Osteocyte (in vitro differentiated cells): ENCODE data around the gene COL23A1. TPM values are rescaled to one million over a fixed set of nuclear protein-coding genes. Genes with fewer than 3 reads are reported as not detected.

Experiments
- DNase-seq: peaks from one replicate; pipeline ENCODE4 v3.0.0; 2021; ENCODE audit warnings: mixed read lengths; ENCODE audit not compliant: unreplicated experiment; ENCODE audit errors: extremely low spot score
- H3K27ac Mint-ChIP-seq: one replicate; pipeline ENCODE4 v1.8.0; 2021; ENCODE audit warnings: mild to moderate bottlenecking, mixed read lengths; ENCODE audit not compliant: unreplicated experiment
- H3K27me3 Mint-ChIP-seq: one replicate; pipeline ENCODE4 v1.8.0; 2021; ENCODE audit warnings: mixed read lengths; ENCODE audit not compliant: unreplicated experiment
- H3K36me3 Mint-ChIP-seq: one replicate; pipeline ENCODE4 v1.8.0; 2021; ENCODE audit warnings: mixed read lengths; ENCODE audit not compliant: unreplicated experiment
- H3K4me1 Mint-ChIP-seq: one replicate; pipeline ENCODE4 v1.8.0; 2021; ENCODE audit warnings: mixed read lengths; ENCODE audit not compliant: unreplicated experiment
- H3K4me3 Mint-ChIP-seq: one replicate; pipeline ENCODE4 v1.8.0; 2021; ENCODE audit warnings: mild to moderate bottlenecking, moderate library complexity, mixed read lengths; ENCODE audit not compliant: unreplicated experiment
- H3K9me3 Mint-ChIP-seq: one replicate; pipeline ENCODE4 v1.8.0; 2021; ENCODE audit warnings: mixed read lengths; ENCODE audit not compliant: unreplicated experiment
- CTCF ChIP-seq: fragments of 200-600 bp; sonication (generic); IDR thresholded peaks from 2 replicates; pipeline ENCODE4 v1.5.0; 2021; ENCODE audit warnings: antibody characterized with exemption, mild to moderate bottlenecking, moderate library complexity
- total RNA-seq: library from RNA; stranded (reverse); gene quantifications from 2 replicates; pipeline ENCODE4 v1.2.1, GENCODE V29; 2021

COL23A1 gene
- total RNA-seq, 1 donor from 2014 or later = not detected

DNA sequence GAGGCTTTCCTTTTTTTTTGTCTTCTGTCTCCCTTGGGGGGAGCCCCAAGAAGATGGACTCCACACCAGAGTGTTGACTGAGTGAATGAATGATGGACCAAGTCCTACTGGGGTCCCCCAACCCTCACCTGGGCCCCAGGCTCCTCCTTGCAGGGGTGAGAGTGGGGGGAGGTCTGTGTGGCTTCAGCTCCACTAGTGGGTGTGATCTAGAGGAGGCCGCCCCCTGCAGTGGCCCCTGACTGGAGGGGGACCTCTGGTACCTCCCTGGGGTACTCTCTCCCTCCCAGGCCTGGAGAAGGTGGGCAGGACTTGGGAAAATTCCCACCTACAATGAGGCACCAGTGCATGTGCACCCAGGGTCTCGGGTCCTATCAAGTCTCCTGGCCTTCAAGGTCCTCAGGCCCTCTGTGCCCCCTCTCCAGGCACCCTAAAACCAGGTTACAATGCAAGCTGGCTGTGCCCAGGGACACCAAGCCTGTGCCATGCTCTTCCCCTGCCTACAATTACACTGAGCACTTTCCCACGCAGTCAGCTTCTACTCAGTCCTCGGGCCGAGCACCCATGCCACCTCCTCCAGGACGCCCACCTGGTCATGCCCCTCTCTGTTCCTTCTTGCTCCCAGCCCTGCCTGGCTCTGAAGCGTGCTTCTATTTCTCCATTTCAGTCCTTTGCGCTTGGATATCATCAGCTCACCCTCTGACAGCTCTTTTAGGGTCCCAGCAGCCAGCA, 240.4 kb downstream of the COL23A1 start:
- H3K4me3 Mint-ChIP-seq = no peak overlapping the region
- no peak for TF ChIP-seq CTCF
- H3K9me3 Mint-ChIP-seq = no peaks in the 10 kb centered on the region
- H3K27ac Mint-ChIP-seq = no peak overlapping the region
- H3K36me3 Mint-ChIP-seq = no peaks in the 10 kb centered on the region
- peaks cover 11% of the 10 kb centered on the region for H3K4me1 Mint-ChIP-seq
- peaks cover 5% of the 10 kb centered on the region for H3K27me3 Mint-ChIP-seq
- DNase-seq = no peak

DNA sequence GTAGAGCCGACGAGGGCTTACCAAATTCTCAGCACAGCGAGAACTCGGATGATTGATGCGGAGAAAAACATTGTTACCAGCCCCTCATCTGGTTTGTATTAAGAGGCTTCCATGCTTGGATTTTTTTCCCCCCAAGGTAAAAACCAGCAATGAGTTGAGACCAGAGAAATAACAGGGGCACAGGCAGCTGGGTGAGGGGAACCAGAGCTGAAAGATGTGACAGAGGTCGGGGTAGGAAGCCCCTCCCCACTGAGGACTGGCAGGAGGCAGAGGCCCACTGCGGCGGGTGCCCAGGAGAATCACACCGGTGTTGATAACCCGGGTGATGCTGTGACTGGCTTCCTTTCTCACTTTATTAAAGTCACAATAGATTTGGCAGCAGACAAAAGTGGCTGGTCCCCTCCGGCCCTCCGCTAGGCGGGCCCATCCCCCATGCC, 241.1 kb downstream of the COL23A1 start:
- Mint-ChIP-seq H3K36me3 (no peaks in the 10 kb centered on the region), H3K9me3 (no peaks in the 10 kb centered on the region), H3K4me3 (no peak overlapping the region), H3K27me3 (peaks cover 5% of the 10 kb centered on the region), H3K4me1 (peaks cover 11% of the 10 kb centered on the region), H3K27ac (no peak overlapping the region)
- TF ChIP-seq CTCF = no peak
- no peak for DNase-seq

GRCh38 chr5:178348356-178349074, 241.7 kb downstream of the COL23A1 start:
- DNase-seq = no peak
- Mint-ChIP-seq H3K27me3 (peaks cover 5% of the 10 kb centered on the region), H3K36me3 (no peaks in the 10 kb centered on the region), H3K27ac (no peak overlapping the region), H3K4me1 (peaks cover 11% of the 10 kb centered on the region), H3K9me3 (no peaks in the 10 kb centered on the region), H3K4me3 (no peak overlapping the region)
- TF ChIP-seq CTCF = no peak

DNA sequence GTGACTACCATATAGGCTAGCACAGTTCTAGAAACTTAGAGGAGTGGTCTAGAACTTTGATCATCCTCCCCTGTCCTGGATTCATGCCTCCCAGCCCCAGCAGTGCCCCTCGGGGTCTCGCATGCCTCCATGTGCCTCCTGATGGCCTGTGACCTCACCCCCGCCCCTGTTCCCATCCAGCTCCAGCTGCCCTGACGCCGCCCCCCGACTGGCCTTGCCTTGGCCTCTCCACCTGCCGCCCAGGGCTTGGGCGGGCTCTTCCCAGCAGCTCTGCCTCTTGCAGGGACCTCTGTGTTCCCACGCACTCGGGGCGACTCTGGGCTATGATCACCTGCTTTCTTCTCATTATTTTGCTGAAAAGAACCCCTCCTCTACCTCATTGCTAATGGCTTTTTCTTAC, 242.2 kb downstream of the COL23A1 start:
- no peak overlapping the region for H3K27ac Mint-ChIP-seq
- no peak for DNase-seq
- peaks cover 5% of the 10 kb centered on the region for H3K27me3 Mint-ChIP-seq
- no peaks in the 10 kb centered on the region for H3K36me3 Mint-ChIP-seq
- H3K4me3 Mint-ChIP-seq = no peak overlapping the region
- no peak for TF ChIP-seq CTCF
- H3K4me1 Mint-ChIP-seq = peaks cover 11% of the 10 kb centered on the region
- no peaks in the 10 kb centered on the region for H3K9me3 Mint-ChIP-seq

DNA sequence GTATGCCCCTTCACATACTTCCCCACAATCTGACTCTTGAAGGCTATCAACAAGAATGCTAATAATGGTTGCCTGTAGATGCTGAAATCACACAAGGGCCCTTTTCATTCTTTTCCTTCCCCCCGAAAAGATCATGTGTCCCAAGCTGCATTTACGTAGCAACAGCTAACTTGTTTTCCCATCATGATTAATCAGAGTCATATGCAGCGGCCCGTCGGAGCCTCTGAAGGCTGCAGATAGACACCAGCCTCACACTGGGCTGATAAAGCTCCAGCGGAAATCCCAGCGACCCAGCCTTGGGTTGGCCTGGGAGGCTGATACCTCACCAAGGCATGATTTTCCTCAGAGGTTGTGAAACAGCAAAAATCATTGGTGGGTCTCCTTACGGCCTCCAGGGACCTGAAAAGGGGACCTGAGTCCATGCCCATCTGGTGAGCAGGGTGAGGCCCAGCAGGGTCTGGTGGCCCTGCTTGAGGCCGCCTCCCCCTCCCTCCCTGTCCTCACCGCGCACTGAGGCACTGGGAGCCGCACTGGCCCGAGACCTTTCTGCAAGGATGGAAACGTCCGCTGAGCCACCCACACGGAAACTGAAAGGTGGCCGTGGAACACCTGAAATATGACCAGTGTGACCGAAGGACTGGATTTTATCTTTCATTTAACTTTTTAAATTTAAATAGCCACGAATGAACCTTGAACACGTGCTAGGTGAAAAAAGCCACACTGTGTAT, 243.4 kb downstream of the COL23A1 start:
- Mint-ChIP-seq H3K27ac (no peak overlapping the region), H3K4me1 (peaks cover 11% of the 10 kb centered on the region), H3K9me3 (no peaks in the 10 kb centered on the region), H3K4me3 (no peak overlapping the region), H3K27me3 (peaks cover 5% of the 10 kb centered on the region), H3K36me3 (no peaks in the 10 kb centered on the region)
- TF ChIP-seq CTCF = no peak
- no peak for DNase-seq
